GM13977 (cell line): Measurements from ENCODE around the gene NOL3.

ENCODE experiments used
- DNase-seq: peaks from one replicate; pipeline ENCODE4 v3.0.0; 2012; ENCODE audit warnings: low spot score
- CTCF ChIP-seq: IDR thresholded peaks from 2 replicates; pipeline ENCODE4 v1.5.1; 2012; ENCODE audit warnings: mild to moderate bottlenecking, control low read depth; ENCODE audit not compliant: insufficient read depth; ENCODE audit errors: extremely low read depth, missing control alignments
- in situ Hi-C: fragments of 300-500 bp; cut with MboI; formaldehyde crosslinking; loops from one replicate; pipeline ENCODE4 v1.12.0; 2022; ENCODE audit warnings: low sequenced_read_pairs, low pct_unique_long_range_greater_than_20kb, mixed read lengths, inconsistent platforms; ENCODE audit not compliant: unreplicated experiment

The NOL3 gene

GRCh38 chr16:67202956-67203493 is 32.7 kb downstream of the NOL3 start:
- no peak for DNase-seq
- in situ Hi-C loops, result no loop called here
- TF ChIP-seq CTCF, result no peak

- TF ChIP-seq CTCF, result no peak
- DNase-seq, result no peak
- in situ Hi-C loops, result no loop called here
These were observed 33.7 kb downstream of the NOL3 start for GRCh38 chr16:67204076-67204475.

GRCh38 chr16:67206129-67206837 is 35.9 kb downstream of the NOL3 start:
- no peak for TF ChIP-seq CTCF
- no peak for DNase-seq
- in situ Hi-C loops, result no loop called here

- in situ Hi-C loops, result no loop called here
- no peak for DNase-seq
- no peak for TF ChIP-seq CTCF
These were observed 36.5 kb downstream of the NOL3 start for GRCh38 chr16:67206838-67207248.

GRCh38 chr16:67207249-67208091 is 37.1 kb downstream of the NOL3 start:
- no peak for DNase-seq
- in situ Hi-C loops, result no loop called here
- TF ChIP-seq CTCF, result no peak

- TF ChIP-seq CTCF, result no peak
- in situ Hi-C loops, result no loop called here
- no peak for DNase-seq
These were observed 38.0 kb downstream of the NOL3 start for GRCh38 chr16:67208154-67208896.
